Esophagus squamous epithelium (tissue), 5 donors: ENCODE data around the gene SBNO1. TPM values are rescaled to one million over a fixed set of nuclear protein-coding genes. Genes with fewer than 3 reads are reported as not detected.

ENCODE experiments used
- DNase-seq: peaks from one replicate; lab custom pipeline; 2025; lab: John Stamatoyannopoulos, UW
- H3K27ac ChIP-seq, 4 donors: fragments of 200-600 bp; sonication (generic); one replicate each; pipeline ENCODE4 v1.5.1; 2016 to 2019; ENCODE audit warnings: mild to moderate bottlenecking in 1 of 4
- H3K27me3 ChIP-seq, 4 donors: fragments of 200-600 bp; sonication (generic); 1 replicate in 3 of 4; 2 replicates in 1 of 4; pipeline versions ENCODE4 v1.5.1 to v1.6.0; 2017 to 2021; ENCODE audit warnings: antibody characterized with exemption in 1 of 4
- H3K36me3 ChIP-seq, 3 donors: fragments of 200-600 bp; sonication (generic); one replicate each; pipeline ENCODE4 v1.5.1; 2016 to 2019
- H3K4me1 ChIP-seq, 3 donors: fragments of 200-600 bp; sonication (generic); one replicate each; pipeline ENCODE4 v1.5.1; 2017 to 2019
- H3K4me3 ChIP-seq, 4 donors: fragments of 200-600 bp; sonication (generic); 1 replicate in 3 of 4; 2 replicates in 1 of 4; pipeline ENCODE4 v1.5.1; 2016 to 2019; ENCODE audit warnings: mild to moderate bottlenecking in 2 of 4, moderate library complexity in 1 of 4
- H3K9me3 ChIP-seq, 3 donors: fragments of 200-600 bp; sonication (generic); one replicate each; pipeline ENCODE4 v1.5.1; 2016 to 2019
- POLR2A ChIP-seq, 4 donors: fragments of 450-650 bp; IDR thresholded peaks; one replicate each; pipeline ENCODE4 v1.6.1; 2017; ENCODE audit warnings: antibody characterized with exemption in 4 of 4, mild to moderate bottlenecking in 4 of 4, moderate library complexity in 3 of 4
- WGBS, 2 donors: methylation state at CpG; one replicate each; pipeline ENCODE4 v1.1.5; 2018; 5-methylcytosine and 5-hydroxymethylcytosine counted together
- intact Hi-C: fragments of 100-400 bp; cut with DNase I; formaldehyde crosslinking; loops from one replicate; pipeline ENCODE4 v1.15.0; 2022
- total RNA-seq, 4 donors: library from RNA; depleted of rRNA; stranded (reverse); fragments of >200 nt; gene quantifications; one replicate each; pipeline ENCODE4 v1.1.0, GENCODE V29; 2016
- TF ChIP-seq, protein P1 (sequence below), 6 experiments: fragments of 450-650 bp in 4 of 6; fragments of 200-600 bp in 2 of 6; sonication (generic) in 2 of 6; IDR thresholded peaks; one replicate each; pipeline ENCODE4 v1.5.1; 2016 to 2019; ENCODE audit warnings: antibody characterized with exemption in 6 of 6, mild to moderate bottlenecking in 4 of 6, moderate library complexity in 4 of 6
- donor health status: DM: yes; HTN: yes; CAD: no.

The SBNO1 gene
- total RNA-seq, 4 donors from 2014 or later = 16.8 to 26.1 (median 23.0) TPM

DNA sequence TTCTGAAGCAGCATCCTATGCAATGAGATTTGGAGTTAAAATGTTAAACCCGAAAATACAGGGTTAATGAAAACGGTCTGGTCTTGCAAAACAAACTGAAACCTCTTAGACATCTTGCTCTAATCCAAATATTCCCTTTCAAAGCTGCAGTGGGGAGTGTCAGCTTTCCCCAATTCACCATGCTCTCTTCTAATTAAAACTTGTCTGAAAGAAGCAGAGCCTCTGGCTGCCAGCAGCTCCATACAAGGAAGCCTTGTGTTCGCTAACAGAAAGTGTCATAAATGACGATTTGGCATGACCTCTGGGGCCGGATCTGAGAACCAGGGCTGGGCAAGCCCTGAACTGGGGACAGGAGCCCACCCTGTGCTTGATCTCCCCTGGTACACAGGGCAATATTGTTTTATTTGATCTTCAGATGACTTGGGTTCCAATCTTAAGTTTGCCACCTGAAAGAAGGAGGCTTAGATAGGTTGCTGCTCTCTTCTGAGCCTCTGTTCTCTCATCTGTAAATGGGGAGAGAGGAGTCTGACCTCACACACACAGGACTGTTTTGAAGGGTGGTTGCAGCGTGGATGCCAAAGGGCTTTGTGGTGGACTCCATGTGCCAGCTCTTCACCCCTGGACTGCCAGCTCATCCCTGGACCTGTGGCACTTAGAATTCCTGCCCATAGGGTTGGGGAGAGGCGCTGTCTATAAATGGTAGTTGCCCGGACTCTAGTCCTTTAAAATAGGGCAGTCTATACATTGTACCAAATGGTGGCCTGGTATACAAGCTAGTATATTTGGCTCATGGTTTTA, 27.1 kb upstream of the SBNO1 start:
- H3K36me3 ChIP-seq = peaks cover 28 to 57% (median 38%) of the 10 kb centered on the region in 3 donors
- H3K4me3 ChIP-seq = peak overlapping the region; percentile 49 to 83 (median 73)
- intact Hi-C loops = no loop called here
- H3K4me1 ChIP-seq = peaks cover 28 to 85% (median 36%) of the 10 kb centered on the region in 3 donors
- no peaks in the 10 kb centered on the region for H3K9me3 ChIP-seq
- WGBS, 2 donors = 47 to 71% methylated on average over 5 to 8 of the region's 8 CpGs
- peak overlapping the region; percentile 89 to 98 (median 95) for H3K27ac ChIP-seq
- no peak for DNase-seq
- no peaks in the 10 kb centered on the region for H3K27me3 ChIP-seq
- no peak for TF ChIP-seq POLR2A (IDR thresholded peaks at IDR 0.05)
- TF ChIP-seq, protein P1, sequence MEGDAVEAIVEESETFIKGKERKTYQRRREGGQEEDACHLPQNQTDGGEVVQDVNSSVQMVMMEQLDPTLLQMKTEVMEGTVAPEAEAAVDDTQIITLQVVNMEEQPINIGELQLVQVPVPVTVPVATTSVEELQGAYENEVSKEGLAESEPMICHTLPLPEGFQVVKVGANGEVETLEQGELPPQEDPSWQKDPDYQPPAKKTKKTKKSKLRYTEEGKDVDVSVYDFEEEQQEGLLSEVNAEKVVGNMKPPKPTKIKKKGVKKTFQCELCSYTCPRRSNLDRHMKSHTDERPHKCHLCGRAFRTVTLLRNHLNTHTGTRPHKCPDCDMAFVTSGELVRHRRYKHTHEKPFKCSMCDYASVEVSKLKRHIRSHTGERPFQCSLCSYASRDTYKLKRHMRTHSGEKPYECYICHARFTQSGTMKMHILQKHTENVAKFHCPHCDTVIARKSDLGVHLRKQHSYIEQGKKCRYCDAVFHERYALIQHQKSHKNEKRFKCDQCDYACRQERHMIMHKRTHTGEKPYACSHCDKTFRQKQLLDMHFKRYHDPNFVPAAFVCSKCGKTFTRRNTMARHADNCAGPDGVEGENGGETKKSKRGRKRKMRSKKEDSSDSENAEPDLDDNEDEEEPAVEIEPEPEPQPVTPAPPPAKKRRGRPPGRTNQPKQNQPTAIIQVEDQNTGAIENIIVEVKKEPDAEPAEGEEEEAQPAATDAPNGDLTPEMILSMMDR (IDR thresholded peaks at IDR 0.05) = peak in 1 of 6 experiments; percentile 8

DNA sequence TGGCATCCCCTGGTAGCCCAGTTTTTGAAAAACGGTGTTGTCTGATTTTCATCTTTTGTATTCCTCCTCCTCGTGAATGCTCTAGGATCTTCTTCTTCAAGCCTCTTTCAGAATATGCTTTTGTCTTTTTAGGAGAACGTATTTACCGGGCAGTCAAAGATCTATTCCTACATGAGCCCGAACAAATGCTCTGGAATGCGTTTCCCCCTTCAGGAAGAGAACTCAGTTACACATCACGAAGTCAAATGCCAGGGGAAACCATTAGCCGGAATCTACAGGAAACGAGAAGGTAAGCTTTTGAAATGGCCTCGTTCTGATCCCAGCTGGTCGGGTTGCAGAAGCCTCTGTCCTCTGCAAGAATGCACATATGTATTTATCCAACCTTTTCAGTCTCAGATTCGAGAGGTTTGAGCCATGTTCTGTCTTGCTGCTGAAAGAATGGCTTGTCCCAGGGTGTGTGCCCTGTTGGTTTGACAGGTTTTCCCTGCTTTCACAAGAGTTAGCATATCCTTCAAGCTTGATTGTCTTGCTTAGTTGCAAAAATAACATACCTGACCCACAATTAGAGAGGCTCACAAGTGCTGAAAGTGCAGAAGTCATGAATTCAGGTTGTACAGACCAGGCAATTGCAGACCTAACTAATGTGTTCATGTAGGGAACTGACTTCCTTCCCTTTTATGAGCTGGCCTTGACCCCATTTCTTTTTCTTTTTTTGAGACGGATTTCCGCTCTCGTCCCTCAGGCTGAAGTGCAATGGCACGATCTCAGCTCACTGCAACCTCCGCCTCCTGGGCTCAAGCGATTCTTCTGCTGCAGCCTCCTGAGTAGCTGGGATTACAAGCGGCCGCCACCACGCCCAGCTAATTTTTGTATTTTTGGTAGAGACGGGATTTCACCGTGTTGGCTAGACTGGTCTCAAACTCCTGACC, 26.1 kb upstream of the SBNO1 start:
- peak overlapping the region; percentile 49 to 83 (median 73) for H3K4me3 ChIP-seq
- H3K27me3 ChIP-seq = no peaks in the 10 kb centered on the region
- TF ChIP-seq POLR2A (IDR thresholded peaks at IDR 0.05) = peak in 2 of 4 donors; percentile 11 to 29
- TF ChIP-seq, protein P1 (IDR thresholded peaks at IDR 0.05) = peak in 1 of 6 experiments; percentile 23
- H3K27ac ChIP-seq = peak overlapping the region; percentile 89 to 98 (median 95)
- no peaks in the 10 kb centered on the region for H3K9me3 ChIP-seq
- 35 to 42% methylated on average over 21 to 23 of the region's 23 CpGs for WGBS, 2 donors
- peaks cover 28 to 77% (median 33%) of the 10 kb centered on the region in 3 donors for H3K4me1 ChIP-seq
- peaks cover 18 to 48% (median 29%) of the 10 kb centered on the region in 3 donors for H3K36me3 ChIP-seq
- intact Hi-C loops = no loop called here
- no peak for DNase-seq

DNA sequence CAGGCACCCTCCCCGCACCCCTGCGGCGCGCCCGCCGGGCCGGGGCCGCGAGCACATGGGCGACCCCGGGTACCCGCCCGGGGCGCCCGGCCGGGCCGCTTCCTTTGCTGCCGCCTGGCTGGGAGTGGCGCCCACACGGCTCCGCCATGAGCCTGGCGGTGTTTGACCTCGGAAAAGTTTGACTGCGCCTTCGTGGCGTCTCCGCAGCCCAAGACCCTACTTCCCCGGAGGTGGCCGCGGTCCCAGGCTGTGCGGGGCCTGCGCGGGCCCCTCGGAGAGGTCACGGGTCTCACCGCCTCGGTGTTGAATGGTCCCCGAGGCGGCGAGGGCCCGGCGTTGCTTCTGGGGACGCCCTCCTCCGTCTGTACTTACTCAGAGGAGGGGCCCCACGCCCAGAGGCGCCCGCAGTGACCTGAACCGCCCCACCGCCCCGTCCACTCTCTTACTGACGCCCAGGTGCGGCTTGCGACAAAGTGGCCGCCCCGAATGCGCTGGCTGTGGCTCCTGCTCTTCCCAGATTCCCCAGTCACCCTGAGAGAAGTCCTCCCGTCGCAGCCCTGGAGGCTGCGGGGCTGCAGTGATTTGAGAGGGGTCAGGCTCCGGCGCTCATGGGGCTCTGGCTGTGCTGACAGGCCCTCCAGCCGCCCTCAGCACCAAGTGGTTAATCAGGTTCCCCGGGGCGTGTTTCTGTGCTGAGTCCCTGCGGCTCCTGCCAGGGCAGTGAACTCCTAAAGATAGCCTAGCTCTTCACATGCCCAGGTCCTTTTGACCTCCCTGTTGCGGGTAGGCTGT, 25.1 kb upstream of the SBNO1 start:
- H3K27me3 ChIP-seq = no peaks in the 10 kb centered on the region
- intact Hi-C loops = no loop called here
- DNase-seq = no peak
- TF ChIP-seq POLR2A (IDR thresholded peaks at IDR 0.05) = peak in 1 of 4 donors; percentile 17
- TF ChIP-seq, protein P1 (IDR thresholded peaks at IDR 0.05) = peak in 2 of 6 experiments; percentile 8 to 19
- H3K4me3 ChIP-seq = peak overlapping the region; percentile 49 to 83 (median 73)
- peak overlapping the region; percentile 89 to 98 (median 95) for H3K27ac ChIP-seq
- H3K4me1 ChIP-seq = peaks cover 32 to 76% (median 38%) of the 10 kb centered on the region in 3 donors
- 5% methylated on average over 11 of the region's 66 CpGs; no CpG with 5 or more reads in 1 of the 2 donors for WGBS, 2 donors
- no peaks in the 10 kb centered on the region for H3K9me3 ChIP-seq
- peaks cover 12 to 37% (median 22%) of the 10 kb centered on the region in 3 donors for H3K36me3 ChIP-seq

DNA sequence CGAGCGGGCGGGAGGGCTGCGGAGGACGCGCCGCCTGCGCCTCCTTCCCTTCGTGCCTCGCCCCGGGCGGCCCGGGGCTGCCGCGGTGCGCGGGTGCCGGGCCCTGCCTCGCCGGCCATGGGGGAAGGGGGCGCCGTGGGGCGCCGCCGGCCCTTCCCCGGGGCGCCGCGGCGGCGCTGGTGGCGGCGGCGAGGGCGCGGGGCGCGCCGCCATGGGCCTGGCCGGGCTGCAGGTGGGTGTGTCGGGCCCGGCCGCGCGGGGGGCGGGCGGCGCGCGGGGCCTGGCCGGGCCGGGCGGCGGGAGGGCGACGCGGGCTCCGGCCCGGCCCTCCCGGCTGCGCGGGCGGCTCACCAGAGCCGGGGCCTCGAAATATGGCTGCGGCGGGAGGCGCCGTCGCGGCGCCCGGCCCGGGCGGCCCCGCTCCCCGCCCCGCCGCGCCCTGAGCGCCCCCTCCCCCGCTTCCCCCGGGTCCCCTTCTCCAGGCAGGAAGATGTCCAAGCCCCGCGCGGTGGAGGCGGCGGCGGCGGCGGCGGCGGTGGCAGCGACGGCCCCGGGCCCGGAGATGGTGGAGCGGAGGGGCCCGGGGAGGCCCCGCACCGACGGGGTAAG, 24.4 kb upstream of the SBNO1 start:
- no CpG with 5 or more reads among the region's 102 CpGs for WGBS, 2 donors
- Histone ChIP-seq H3K36me3 (peaks cover 8 to 30% (median 16%) of the 10 kb centered on the region in 3 donors), H3K9me3 (no peaks in the 10 kb centered on the region), H3K27me3 (no peaks in the 10 kb centered on the region), H3K4me3 (peak overlapping the region; percentile 49 to 83 (median 78)), H3K27ac (peak overlapping the region; percentile 89 to 98 (median 95)), H3K4me1 (peaks cover 36 to 77% (median 41%) of the 10 kb centered on the region in 3 donors)
- no peak for DNase-seq
- intact Hi-C loops = no loop called here
- TF ChIP-seq, protein P1 (IDR thresholded peaks at IDR 0.05) = no peak
- TF ChIP-seq POLR2A (IDR thresholded peaks at IDR 0.05) = peak in 1 of 4 donors; percentile 20
